Measurements from ENCODE around the gene WNT9A.
A peak's percentile ranks its signal among the peaks of the same experiment; 100 is the strongest.
"Not testable (repeated sequence)": the region's sequence is repeated elsewhere in the genome, so short reads cannot be mapped to it uniquely, and the experiment has no call there.

- TF ChIP-seq RAD21 (IDR thresholded peaks at IDR 0.05; ENCODE audit: low read length); SMC3 (IDR thresholded peaks at IDR 0.05; ENCODE audit: low read depth, low read length); POLR2AphosphoS5 (IDR thresholded peaks at IDR 0.05; ENCODE audit: low read depth, low read length); SIN3A (IDR thresholded peaks at IDR 0.05; ENCODE audit: borderline replicate concordance, low read depth, low read length); GABPA (IDR thresholded peaks at IDR 0.05; ENCODE audit: low read depth); ZBTB33 (IDR thresholded peaks at IDR 0.05; ENCODE audit: borderline replicate concordance, low read depth); RFX5 (IDR thresholded peaks at IDR 0.05; ENCODE audit: low read length): not testable (repeated sequence)
- 0 out of 2 replicates have a peak, but pooled peaks have one; percentile 7 for TF ChIP-seq CTCF (IDR thresholded peaks at IDR 0.05)
Observed at GRCh38 chr1:227966733-227967132, 19.0 kb upstream of the WNT9A start.

Measured in SK-N-SH (cell line).